Sigmoid colon (tissue), 3 donors: Measurements from ENCODE around the gene CHRNA9.

ENCODE experiments used
- CTCF ChIP-seq, 4 experiments: fragments of 450-650 bp in 3 of 4; fragments of 200-600 bp in 1 of 4; IDR thresholded peaks; one replicate each; pipeline ENCODE4 v1.5.1; 2016 to 2019; ENCODE audit warnings: antibody characterized with exemption in 4 of 4, mild to moderate bottlenecking in 3 of 4, moderate library complexity in 2 of 4
- POLR2A ChIP-seq, 2 donors: fragments of 450-650 bp; IDR thresholded peaks; one replicate each; pipeline ENCODE4 v1.6.1; 2016; ENCODE audit warnings: antibody characterized with exemption in 2 of 2, mild to moderate bottlenecking in 2 of 2, moderate library complexity in 2 of 2

DNA sequence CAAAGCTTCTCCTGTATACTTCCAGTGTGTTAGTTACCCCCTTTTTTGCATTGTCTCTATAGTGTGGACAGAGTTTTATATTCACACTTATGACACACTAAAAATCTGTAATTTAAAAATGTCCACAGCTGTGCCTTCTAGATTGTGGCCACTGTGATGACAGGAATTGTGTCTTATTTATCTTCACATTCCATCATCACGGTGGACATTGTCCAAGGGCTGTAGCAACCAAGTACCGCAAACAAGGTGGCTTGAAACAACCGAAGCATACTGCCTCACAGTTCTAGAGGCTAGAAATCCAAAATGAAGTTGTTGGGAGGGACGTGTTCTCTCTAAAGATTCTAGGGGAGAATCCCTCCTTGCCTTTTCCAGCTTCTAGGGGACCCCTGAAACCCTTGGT lies 32.3 kb downstream of the CHRNA9 start:
- TF ChIP-seq CTCF (IDR thresholded peaks at IDR 0.05): no peak
- no peak for TF ChIP-seq POLR2A (IDR thresholded peaks at IDR 0.05)
